A204.1 (cell line): ENCODE results near the gene NCKAP5.

Source experiments
- FAIRE-seq: peaks from 2 replicates; lab custom pipeline; 2012; peaks lifted over from hg19 to GRCh38; lab: Jason Lieb, UNC

Gene NCKAP5

DNA sequence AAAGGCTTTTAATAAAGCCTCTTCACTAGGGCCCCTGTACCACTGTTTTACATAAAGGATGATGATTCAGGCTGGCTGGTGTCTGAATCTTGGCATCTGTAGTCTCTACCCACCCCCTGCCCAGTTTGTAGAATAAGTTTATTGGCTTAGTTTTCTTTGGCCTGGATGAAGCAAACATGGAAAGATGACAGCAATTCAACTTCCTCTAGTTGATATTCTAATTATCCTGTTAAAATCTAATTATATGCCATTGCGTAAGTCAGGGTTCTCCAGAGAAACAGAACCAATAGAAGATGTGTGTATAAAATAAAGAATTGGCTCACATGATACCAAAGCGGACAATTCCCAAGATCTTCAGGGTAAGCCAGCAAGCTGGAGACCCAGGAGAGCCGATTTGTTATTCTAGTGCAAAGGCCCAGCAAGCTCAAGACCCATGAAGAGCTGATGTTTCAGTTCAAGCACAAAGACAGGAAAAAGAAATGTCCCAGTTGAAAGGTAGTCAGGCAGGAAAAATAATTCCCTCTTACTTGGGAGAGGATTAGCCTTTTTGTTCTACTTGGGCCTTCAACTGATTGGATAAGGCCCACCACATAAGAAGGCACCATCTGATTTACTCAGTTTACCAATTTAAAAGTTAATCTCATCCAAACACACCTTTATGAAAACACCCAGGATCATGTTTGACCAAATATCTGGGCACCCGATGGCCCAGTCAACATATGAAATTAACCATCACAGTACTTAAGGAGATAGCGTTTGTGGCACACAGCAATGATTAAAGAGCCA lies 815.6 kb downstream of the NCKAP5 start:
- no peak for FAIRE-seq

DNA sequence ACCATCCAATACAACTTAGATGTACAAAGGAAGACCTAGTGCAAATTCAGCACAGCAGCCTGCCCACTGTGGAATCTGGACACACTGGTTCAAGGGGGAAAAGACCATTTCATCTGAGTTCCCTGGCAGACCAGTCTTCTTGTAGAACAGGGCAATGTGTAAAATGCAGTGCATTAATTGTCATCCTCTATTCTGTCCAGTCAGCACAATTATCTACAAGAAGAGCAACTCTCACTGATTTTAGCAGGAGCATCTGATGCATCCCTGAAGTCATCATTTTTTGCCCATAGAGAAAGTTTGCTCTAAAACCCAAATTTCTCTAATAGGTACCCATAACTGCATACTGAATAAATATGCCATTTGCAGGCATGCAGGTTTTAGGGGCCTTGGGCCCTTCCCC lies 816.4 kb downstream of the NCKAP5 start:
- no peak for FAIRE-seq

DNA sequence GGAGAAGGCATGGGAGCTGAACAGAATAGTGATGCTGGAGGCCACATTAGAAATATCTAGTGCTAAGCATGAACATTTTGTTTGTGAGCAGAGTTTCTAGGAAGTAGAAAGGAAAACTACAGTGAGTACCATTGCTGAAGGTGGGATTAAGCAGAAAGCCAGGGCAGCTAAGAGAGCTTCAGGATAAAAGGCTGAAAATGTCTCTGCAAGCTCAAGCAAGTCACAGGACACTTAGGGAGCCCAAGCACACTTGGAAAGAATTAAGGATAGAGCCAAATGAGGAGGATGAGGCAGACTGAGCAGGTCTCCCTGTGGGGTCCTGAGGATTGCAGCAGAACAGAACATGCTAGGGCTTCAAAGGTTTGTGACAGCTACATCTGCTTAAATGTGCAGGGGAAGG lies 817.7 kb downstream of the NCKAP5 start:
- no peak for FAIRE-seq

GRCh38 chr2:132747046-132747445 lies 821.2 kb downstream of the NCKAP5 start:
- no peak for FAIRE-seq

DNA sequence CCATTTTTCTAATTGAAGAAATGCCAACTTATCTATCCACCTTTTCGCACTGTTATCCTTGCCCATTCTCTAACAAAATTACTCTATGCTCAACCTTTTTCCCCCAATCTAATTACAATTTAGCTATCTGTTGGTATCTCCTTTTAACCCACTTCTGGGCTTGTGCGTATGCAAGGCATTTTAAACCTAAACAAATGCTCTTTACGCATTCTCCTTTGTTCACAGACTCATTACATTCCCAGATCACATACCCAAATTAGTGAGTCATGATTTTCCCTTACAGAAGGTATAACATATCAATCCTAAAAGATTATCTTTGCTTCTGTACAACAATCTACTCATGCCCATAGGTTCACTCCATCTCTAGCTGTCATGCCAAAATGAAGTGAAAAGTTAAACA lies 826.5 kb downstream of the NCKAP5 start:
- no peak for FAIRE-seq

DNA sequence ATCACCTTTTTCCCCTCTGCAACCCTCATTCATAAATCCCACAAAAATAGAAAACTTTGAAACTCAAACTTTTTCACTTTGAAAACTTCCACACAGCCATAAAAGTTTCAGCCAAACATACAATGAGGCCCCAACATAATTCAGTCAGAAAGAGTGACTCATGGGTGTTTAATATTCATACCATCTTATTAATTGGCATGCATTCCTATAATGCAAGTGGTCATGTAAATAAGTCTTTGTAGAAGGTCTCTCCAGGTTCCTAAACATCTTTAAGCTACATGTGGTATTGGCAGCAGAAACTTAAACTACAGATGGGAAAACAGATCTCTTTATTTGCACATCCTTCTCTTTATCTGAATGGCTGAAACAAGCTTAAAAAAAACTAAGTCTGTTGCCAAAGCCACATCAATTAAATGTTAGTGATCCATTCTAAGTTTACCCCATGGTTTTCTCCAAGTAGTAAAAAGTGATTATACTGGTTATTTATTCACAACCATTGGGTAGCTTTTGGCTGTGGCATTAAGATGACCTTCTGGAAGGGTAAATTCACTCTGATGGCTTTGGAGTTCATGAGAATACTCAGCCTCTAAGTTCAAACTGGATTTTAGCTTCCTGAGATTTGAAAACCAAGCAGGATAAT lies 828.1 kb downstream of the NCKAP5 start:
- no peak for FAIRE-seq

GRCh38 chr2:132738223-132738622 lies 830.0 kb downstream of the NCKAP5 start:
- no peak for FAIRE-seq

DNA sequence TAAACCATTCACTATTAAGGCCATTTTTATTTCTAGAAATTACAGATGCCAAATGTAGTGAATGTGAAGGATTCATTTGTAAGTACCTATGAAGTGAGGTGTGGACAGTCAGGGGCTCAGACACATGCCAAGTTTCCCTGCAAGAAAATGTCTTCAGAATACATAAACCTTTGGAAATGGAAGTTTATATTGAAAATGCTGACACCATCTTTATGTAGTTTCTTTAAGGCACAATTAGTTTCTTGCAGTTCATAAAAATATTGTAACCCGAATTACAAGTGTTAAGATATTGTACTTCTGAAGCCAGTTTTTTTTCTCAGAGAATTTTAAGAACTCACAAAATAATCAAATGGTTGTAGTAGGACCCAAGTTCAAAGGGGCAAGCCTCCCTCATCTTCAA lies 832.2 kb downstream of the NCKAP5 start:
- FAIRE-seq: no peak

DNA sequence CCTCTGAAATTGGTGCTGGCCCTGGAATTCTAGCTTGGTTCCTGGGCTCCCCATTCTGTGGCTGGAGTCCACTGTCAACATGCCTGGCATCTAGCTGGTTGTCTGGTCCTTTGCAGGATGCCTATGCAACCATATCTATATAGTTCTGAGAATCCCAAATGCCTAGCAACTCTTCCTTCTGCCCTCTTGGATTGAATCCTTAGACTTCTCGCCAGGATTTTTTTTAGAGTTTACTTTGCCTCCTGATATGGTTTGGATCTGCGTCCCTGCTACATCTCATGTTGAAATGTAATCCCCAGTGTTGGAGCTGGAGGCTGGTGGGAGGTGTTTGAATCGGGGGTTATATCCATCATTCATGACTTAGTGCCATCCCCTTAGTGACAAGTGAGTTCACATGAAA lies 833.3 kb downstream of the NCKAP5 start:
- no peak for FAIRE-seq

GRCh38 chr2:132733094-132733493 lies 835.2 kb downstream of the NCKAP5 start:
- FAIRE-seq: no peak

DNA sequence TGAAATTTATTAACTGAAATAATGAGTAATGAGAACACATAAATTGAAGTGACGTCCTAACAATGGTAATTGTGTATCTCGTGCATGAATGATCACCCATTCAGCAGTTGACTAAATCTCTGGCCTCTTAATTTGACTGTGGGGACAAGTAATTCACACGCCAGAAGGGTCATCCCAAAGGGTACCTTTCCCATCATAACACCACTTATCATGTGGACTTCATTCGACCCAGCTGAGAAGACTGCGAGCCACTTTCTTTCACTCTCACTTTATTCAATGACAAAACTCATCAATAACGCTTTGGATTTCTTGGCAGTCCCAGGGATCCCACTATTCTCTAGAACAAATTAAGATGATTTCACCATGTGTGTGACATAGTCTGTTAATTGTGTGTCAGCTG lies 835.6 kb downstream of the NCKAP5 start:
- no peak for FAIRE-seq

DNA sequence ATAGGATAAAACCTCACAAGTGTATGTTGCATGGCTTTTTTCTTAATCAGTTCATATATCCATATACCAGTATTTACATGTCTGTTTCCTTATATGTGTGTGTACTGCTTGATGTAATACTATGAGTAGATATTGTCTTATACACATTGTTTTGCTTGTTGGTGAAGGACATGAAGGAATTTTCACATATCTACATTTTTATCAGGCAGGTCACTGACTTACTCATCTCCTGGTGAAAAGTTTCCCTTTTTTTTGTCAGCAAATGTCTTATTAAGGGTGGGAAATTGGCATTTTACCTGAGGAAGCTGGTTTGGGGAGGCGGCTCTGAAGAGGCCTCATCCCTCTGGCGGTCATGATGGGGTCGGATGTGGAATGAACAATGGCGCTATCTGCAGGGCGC lies 836.8 kb downstream of the NCKAP5 start:
- no peak for FAIRE-seq

- FAIRE-seq: no peak
Measured at GRCh38 chr2:132730611-132731010, 837.7 kb downstream of the NCKAP5 start.

DNA sequence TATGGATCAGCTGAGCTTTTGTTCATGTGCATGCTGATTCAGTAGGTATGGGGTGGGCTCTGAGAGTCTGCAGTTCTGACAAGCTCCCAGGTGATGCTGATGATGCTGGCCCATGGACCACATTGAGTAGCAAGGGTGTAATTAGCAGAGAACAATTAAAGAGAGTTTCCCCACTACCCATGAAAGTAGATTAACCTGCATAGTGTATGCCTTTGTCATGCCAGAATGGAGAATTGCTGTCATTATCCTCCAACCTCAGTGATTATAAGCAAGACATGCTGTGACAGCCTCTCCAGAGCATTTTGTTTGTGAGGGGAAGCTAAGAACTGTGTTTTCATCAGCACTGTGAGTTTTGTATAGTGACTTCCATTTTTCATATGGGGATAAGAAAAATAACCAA lies 838.7 kb downstream of the NCKAP5 start:
- FAIRE-seq: no peak

- no peak for FAIRE-seq
Measured at GRCh38 chr2:132726155-132726554, 842.1 kb downstream of the NCKAP5 start.

DNA sequence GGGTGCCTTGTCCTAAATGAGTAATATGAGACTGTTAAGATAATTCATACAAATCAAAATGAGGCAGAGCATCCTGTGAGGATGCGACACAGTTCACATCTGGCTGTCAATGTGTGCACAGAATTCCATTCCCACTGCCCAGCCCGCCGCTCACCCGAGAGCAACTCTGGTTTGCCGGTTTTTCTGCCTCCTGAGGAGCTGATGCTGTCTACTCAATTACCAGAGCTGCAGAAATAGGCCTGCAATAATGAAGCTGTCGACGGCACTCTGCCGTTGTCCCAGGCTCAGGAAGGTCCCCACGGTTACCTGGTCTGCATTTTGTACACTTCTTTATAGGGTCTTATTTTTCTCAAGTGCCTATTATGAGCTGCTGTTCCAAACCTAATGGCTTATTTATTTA lies 842.5 kb downstream of the NCKAP5 start:
- FAIRE-seq: no peak

DNA sequence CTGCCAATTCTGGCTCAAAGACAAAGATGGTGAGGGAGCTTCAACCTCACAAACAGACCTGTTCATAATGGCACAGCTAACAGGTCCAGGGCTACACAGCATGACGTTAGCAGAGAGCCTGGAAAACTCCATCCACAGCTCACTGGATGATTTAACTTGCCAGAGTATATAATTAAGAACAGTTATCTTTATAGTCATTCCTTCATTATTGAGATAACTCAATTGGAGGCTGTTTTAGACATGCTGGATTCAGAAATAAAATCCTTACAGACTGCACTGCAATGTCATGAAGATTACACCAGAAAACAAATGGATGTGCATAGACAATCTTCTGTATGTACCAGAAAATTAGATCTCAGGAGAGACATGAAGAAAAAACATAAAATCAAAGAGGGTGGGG lies 843.1 kb downstream of the NCKAP5 start:
- FAIRE-seq: no peak

DNA sequence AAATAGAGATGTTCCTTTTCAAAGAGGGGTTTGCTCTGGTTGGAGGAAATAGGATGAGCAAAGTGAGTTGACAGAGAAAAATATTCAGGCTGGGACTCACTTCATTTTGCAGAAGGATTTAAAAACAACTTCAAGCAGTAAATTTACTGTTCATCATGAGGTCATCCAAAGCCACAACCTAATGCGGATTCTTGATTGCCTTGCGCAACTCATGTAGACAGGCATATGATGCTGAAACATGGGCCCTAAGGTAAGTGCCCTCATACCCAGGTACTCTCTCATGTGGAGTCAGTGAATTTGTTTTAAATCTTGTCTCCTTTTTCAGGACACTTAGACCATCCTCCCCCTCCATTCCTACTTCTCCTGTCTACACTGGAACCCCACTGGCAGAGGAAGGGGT lies 846.3 kb downstream of the NCKAP5 start:
- no peak for FAIRE-seq

- no peak for FAIRE-seq
Measured at GRCh38 chr2:132720393-132720792, 847.9 kb downstream of the NCKAP5 start.

DNA sequence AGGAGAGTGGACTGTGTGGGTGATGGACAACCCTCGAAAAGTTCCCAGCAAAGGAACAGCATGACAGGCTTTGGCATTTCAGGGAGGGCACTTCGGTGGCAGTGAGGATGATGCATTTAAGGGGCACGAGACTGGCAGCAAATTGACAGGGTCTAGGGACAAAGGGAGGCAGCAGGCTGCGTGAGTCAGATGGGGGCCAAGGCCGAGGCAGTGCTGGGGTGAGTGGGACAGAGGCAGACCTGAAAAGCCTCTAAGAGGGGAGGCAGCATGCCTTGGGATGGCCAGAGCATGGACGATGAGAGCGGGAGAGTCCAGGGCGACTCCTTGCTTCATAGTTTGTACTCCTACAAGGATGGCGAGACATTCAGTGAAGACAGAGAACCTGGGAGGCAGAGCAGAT lies 848.8 kb downstream of the NCKAP5 start:
- FAIRE-seq: no peak

DNA sequence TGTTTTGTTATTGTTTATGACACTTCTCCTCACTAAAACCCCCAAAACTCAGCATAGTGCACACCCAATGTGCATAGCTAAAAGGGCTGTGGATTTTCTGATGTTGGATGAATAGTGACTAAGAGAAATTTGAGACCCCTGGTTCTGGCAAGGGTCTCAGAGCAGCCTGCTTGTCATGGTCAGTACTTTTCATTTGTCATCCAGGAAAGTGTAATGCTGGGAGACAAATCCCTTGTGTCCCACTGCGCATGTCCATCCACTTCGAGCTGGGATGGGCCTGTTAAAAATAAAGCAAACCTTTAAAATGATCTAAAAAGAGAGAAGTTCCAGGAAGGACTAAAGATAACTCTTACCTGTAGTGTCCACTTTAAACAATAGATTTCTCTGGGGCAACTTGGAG lies 851.3 kb downstream of the NCKAP5 start:
- no peak for FAIRE-seq

DNA sequence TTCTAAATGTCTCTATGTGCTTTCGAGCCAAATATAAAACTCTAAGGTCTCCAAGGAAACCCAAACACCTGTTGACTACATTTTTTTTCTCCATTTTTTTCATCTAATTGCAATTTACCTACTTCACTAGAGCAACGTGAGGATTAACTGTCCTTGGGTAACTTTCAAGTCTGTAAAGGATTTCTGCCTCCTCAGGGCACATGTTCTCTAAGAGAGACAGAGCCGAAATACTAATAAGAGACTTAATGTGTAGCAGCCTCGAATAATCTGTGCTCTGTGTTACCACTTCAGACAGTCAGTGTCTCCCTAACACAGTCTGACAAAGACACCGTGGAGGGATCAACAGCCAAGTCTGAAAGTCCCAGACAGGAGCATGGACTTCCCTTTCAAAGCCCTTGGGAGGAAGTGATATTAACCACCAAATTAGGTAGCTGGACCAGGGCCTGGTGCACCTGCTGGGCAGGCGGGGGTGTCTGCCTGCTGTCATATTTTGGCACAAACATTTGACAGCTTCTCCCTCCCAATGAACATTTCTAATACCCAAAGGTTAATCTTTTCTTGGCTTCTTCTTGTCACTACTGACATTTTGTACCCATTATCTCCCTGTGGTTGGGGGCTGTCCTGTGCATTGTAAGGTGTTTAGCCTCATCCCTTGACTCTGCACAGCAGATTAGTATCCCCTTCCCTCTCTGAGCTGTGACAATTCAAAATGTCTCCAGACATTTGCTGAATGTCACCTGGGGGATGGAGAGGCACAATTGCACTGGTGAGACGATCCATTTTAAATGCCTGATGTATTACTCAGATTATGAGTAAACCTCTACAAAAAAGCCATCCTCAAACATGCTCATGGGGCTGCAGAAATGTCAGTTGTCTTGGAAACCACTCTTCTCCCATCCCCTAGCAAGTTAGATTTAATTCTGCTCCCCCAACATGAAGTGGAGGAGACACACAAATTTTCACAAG lies 852.6 kb downstream of the NCKAP5 start:
- no peak for FAIRE-seq

GRCh38 chr2:132703396-132703795 lies 864.9 kb downstream of the NCKAP5 start:
- no peak for FAIRE-seq
